ENCODE results near the gene BICC1.
"Not testable (repeated sequence)": the region's sequence is repeated elsewhere in the genome, so short reads cannot be mapped to it uniquely, and the experiment has no call there.

BICC1 gene

DNA sequence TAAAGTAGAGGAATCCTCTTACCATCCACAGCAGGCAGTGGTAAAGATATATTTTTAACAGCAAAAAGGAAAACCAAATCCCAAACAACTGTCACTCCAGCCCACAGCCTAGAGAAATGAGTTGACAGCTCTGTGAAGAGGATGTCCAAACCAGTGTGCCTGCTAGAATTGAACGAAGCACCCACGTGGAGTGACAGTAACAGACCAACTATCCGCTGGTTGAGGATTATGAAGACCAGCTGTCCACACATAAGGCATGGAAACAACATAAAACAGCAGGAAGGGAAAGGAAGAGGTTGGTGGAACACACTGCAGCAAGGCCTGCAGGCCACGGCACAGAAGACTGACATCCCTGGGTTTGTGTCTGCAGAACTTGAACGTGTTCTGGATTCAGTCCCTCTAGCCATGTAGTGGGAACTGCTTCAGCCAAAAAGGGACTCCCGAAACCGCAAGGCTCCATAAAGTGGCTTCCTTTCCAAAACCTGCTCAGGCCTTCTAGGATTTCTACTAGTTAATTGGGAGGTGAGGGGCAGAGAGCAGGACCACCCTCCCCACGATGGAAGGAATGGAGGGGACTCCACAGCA is 324.4 kb downstream of the BICC1 start:
- DNase-seq, result no peak

DNA sequence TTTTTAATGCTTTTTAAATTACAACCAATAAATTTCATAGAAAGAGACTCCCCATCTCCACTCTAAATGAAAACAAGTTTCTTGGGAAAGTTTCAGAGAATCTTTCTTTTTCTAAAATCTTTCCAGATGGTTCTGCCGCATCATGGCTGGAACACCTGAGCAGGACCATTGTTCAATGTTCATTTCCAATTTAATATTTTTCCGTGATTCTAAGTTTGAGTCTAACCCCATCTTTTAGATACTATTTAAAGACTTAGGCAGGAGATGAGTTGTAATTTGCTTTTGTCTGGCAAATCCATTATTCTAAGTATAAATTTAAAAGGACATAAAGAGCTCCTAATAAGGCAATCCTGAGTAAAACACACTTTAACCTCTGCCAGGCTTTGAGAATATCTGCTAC is 325.2 kb downstream of the BICC1 start:
- no peak for DNase-seq

DNA sequence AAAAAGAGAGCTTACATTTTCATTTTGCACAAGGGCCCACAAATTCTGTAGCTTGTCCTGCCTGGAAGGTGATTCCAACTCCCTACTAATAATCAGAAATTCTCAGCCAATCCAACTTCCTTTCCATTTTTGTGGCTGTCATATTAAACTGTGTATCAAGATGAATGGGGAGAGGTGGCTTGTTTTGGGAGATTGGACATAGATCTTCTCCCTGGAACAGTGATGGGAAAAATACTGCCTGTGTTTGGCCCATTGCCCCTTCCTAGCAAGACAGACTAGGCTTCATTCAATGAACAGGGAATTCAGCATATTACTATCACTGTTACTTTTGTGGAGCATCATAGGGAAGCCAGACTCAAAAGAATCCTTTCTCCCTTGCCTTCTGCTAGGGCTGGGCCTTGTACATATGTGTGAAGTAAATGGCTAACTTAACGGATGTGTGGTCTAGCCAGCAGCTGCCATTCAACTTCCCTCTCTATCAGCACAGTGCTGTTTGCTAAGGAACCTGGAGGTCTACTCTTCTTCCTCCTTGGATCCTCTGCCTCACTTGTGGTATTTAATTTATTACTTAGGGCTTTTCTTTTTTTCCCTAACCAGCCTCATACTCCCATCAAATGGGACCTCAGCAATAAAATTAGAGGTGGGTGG is 326.0 kb downstream of the BICC1 start:
- no peak for DNase-seq

DNA sequence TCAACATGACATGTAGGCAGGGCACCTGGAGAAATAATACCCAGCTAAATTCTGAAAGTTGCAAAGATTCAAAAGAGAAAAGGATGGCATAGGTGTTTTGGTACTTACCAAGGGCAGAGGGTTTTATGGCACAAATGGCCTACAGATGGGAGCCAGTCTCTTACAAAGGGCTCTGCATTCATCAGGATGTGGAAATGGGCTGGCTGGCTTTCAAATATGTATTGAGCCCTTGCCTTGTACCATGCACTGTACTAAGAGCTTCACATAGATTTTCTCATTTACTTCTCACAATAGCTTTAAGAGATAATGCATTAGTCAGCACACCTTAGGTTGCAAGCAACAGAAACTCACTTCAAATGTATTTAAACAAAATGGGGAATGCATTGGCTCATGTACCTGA is 327.1 kb downstream of the BICC1 start:
- DNase-seq, result no peak

DNA sequence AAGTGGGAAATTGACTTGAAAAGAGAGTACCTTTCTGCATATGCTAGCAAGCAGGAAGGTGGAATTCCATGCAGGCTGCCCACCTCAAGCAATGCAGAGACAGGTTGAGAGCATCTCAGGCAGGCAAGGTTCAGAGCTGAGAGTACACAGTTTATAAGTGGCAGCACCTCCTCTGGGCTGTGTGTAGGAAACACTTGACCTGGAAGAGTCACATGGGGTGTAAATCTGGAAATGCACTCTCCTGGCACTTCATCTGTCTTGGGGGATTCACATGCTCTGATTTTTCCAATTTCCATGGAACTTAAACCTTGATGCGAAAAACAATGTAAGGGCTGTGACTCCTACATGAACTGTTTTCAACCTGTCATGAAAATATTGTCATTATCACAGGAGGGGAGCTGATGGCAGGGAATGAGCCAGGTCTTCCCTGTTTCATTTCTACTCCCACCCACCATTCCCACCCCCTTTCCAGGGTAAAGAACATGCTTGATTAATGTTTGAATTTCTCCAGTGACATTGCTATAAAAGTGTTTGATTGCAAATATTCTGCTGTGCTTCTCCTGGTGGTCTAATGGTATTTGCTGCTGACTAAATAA is 328.3 kb downstream of the BICC1 start:
- DNase-seq, result no peak

DNA sequence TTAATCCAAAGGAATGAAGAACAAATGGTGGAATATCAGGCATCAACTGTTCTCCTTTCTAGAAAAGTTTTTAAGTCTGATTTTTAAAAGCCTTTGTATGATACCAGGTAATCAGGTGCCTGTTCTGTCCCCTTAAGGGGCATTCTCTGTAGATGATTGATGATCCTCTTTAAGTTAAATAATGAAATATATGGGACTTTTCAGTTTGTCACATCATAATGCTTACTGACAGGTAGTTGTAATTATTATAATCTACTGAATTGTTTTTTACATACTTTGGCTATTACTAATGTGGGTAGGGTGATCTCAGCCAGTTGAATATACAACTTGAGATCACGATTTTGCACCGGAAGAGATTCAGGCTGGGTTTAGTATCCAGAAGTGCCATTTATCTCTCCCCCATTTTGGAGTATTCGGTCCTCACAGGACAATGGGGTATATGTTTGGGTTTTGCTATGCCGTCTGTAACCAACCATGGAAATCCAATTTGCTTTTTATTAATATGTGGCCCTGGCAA is 330.2 kb downstream of the BICC1 start:
- DNase-seq, result no peak

DNA sequence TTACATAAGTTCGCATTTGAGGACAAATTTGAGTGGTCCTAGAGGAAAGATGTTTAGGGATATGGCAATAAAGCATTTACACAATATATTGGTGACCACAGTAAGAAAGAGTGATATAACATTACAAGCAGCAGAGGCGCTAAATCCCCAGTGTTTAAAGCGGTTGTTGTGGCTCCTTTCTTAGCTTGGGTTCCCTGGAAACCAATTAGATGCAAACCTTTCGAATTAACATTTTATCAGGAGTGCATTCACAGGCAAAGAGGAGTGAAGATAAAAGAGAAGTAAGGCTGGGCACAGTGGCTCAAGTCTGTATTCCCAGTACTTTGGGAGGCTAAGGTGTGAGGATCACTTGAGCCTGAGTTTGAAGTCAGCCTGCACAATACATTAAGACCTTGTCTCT is 331.1 kb downstream of the BICC1 start:
- DNase-seq, result no peak

DNA sequence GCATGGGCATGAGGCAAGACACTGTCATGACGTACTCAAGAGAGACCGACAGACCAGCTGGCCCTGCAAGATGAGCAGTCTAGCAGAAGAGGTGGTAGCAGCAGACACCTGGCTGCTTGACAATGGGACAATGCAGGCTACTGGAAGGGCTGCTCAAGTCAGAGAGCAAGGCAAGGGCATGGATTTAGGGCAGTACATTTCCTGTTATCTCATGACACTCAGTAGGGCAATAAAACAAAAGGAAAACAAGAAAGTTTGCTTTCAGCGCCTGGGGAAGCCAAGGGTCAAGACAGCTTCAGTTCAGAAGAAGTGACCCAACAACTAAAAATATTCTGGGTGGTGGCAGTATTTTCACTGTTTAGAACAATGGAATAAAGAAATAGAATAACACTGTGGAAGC is 332.0 kb downstream of the BICC1 start:
- DNase-seq, result no peak

DNA sequence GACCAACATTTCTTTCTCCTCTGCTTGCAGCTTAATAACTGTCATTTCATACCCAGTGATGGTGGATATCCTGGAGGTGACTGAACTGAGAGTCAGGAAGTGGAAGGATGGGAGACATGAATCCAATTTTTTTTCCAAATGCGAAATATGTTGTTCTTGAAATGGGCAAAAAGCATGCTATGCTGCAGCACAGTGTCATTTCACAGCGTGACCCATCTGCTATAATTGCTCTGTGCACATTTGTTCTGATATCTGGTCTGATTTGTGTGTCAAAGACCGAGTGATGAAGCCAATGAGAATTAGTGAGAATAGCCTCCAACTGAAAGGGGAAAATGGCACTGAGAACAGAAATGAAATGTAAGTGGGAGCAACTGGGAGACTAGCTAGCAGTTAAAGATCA is 334.2 kb downstream of the BICC1 start:
- DNase-seq, result no peak

DNA sequence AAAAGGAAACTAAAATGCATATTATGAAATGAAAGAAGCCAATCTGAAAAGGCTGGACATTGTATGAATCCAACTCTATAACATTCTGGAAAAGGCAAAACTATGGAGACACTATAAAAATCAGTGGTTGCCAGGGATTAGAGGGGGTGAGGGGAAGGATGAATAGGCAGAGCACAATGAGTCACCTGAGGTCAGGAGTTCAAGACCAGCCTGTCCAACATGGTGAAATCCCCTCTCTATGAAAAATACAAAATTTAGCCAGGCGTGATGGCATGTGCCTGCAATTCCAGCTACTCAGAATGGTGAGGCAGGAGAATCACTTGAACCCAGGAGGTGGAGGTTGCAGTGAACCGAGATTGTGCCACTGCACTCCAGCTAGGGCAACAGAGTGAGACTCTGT is 338.9 kb downstream of the BICC1 start:
- no peak for DNase-seq

DNA sequence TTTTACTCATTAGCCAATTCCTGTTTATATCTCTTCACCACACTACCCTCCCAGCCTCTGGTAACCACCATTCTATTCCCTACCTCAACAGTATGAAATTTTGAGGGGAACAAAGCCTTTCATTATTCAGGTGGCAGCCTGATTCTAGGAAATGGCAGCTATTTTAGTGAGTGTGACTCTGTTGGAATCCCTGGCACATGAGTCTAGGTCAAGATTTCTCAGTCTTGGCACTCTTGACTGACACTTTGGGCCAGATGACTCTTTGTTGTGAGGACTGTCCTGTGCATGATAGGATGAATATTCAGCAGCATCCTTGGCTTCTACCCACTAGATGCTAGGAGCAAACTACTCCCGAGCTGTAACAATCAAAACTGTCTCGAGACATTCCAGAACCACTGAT is 341.0 kb downstream of the BICC1 start:
- DNase-seq, result no peak

DNA sequence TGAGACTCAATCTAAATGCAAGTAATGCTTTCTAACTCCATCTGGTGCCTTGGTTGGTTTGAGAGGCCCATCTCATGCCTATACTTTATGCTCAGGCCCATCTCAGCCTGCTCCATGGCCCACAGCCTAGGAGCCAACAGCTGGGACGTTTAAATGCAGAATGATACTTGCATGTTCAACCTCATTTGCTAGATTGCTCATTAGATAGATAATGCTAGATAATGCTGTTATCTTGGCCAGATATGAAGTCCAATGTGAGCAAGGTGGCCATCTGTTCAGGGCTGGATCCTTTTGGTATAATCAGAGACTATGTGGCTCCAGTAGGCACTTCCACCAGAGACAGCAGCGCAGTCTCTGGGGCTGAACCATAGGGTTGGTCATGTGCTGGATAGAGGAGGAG is 342.1 kb downstream of the BICC1 start:
- no peak for DNase-seq

DNA sequence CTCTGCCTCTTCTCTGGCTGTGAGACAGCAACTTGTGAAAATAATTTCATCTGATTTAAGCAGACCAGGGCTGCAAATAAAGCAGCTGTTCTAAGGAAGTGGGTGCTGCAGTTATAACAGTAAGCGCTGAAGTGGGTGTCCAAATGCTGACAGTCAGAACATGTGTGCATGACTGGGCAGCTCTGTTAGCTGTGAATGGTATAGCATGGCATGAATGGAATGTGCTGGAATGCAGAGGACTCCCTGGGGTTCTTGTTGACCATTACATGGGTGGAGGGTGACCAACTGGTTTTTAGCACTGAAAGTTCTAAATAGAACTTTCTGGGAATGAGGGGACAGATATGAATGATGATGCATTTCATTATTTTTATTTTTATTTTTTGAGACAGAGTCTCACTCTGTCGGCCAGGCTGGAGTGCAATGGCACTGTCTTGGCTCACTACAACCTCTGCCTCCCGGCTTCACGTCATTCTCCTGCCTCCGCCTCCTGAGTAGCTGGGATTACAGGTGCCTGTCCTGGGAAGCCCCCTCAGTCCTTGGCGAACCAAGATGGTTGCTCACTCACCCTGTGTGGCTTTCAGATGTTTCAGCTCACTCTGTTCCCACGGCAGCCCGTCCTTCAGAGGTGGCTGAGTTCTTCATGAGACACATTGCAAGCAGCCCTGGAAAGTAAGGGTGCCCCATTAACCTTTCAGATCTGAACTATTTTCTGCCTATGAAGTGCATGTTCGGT is 344.0 kb downstream of the BICC1 start:
- no peak for DNase-seq

DNA sequence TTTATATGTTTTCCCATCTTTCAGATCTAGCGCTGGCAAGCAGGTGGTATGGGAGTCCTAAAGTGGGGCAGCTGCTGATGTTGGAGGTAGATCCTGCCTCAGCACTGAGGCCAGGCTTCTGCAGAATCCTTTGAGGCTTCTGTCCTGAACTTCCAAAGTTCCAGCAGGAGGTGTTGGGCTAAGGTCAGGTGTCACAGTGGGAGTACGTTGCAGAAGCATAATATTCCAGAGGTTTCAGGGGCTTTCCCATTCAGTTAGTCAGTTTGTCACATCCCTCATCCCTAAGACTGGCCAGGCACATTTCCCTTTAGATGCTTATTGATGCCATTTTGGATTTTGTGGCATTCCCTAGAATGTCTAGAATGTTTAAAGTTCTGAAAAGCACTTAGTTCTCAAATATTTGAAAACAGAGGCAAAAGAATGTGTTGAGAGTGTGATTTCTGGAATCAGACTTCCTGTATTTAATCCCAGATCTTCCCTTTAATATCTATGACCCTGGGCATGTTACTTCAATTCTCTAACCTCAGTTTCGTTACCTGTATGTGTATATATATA is 344.7 kb downstream of the BICC1 start:
- no peak for DNase-seq

DNA sequence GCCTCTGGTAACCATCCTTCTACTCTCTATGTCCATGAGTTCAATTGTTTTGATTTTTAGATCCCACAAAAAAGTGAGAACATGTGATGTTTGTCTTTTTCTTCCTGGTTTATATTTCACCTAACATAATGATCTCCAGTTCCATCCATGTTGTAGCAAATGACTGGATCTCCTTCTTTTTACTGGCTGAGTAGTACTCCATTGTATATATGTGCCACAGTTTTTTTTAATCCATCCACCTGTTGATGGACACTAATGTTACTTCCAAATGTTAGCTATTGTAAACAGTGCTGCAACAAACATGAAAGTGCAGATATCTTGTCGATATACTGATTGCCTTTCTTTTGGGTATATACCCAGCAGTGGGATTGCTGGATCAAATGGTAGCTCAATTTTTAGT is 345.5 kb downstream of the BICC1 start:
- not testable (repeated sequence) for DNase-seq

DNA sequence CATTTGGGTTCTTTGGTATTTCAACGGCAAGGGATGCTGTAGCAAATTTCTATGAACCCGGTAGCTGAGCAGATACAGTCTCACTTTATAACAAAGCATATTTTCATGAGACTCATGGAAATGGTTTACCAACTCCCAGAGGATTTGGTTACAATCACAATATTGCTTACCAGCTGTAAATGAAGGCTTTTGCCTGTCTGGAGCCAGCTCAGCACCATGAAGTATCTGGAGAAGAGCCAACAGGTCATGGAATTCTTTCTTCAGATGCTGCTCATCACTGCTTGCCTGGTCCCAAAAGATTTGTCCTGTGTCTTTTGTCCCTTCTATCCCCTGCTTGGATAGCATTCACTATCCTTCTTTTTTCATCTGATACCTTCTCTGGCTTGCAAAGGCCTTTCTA is 346.9 kb downstream of the BICC1 start:
- no peak for DNase-seq

DNA sequence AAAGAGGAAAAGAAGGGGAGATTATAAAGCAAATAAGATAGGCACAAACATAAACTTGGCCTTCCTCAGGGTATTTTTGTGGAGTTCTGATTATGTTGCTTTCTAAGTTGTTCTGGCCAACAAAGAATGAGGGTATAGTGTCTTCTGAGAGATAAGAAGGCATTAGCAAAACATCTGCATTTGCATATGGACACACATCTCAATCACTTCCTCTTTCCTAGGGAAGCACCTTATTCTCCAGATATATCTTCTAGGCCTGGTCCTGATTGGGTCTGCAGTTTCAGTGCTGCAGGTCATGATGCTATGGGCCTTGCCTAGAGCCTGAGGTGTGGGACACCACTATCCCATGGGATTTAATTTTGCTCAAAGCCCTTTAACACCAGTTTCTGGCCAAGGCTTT is 355.0 kb downstream of the BICC1 start:
- no peak for DNase-seq

DNA sequence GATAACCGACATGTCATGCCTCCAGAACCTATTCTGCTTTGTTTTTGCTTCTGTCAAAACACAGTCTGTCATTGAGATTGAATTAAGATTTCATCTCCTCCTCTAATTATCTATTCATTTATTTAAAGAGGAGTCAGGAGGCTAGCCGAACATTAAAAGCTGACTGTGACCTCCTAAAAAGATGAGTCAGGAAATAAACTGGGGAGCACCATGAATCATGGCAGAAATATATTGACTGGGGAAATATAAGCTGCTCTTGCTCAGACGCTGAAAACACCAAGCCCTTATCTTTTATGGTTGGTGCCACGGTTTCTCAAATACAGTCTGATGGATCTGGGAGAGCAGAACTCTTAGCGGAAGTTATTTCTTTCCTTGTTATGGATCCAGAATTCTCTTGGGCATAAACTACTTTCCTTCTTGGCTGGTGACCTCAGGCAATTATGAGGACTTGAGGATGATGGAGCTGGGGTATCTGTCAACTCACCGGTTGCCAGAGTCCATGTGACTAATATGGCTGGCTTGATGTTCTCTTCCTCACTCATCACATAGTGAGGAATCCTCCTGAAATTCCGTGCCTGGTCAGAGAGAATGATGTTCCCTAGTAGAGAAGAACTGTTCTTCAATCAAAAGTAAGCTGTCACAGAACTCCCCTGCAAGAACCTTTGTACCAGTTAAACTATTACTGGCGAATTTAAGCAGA is 356.2 kb downstream of the BICC1 start:
- DNase-seq, result no peak

DNA sequence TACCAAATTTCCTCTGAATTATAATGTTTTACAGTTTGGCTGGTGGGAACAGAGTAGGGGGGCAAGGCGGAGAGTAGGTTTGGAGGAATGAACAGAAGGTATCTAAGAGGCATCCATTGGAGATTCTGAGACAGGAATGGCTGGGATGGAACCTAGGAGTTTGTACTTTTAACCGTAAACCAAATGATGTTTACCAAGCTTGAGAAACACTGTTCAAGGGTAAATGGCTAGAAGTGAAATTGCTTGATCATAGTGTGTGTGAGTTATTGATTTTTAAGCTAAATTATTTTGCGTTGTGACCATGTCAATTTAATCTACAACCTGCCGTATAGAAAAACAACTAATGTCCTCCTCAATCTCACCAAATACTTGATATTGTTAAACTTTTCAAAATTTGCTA is 357.4 kb downstream of the BICC1 start:
- DNase-seq, result no peak

DNA sequence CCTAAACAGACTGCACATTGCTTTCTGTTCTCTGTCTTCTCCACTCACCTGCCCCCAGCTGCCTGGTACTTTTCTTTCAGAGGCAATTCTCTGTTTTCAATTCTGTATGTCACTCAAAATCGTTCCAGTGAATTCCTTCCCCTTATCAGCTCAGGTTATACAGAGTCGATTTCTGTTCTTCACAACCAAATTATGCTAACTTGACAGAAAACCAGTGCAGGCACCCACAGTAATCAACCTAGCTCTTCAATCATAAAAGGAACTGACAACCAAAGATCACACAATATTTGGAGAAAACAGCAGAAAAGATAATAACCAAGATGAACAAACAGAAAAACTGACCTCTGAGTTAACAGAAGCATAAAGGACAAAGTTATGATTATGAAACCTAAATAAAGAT is 360.5 kb downstream of the BICC1 start:
- DNase-seq, result no peak
